ENCODE results near the gene FGFRL1.
"Not testable (repeated sequence)": the region's sequence is repeated elsewhere in the genome, so short reads cannot be mapped to it uniquely, and the experiment has no call there.

FGFRL1 gene

GRCh38 chr4:1043651-1044468 lies 32.4 kb downstream of the FGFRL1 start:
- DNase-seq (ENCODE audit: insufficient read length, low spot score) (no peak), FAIRE-seq (no peak)
- TF ChIP-seq POLR2A (IDR thresholded peaks at IDR 0.05; ENCODE audit: low read depth, low read length) (no peak), TAF1 (IDR thresholded peaks at IDR 0.05; ENCODE audit: low read depth, low read length) (no peak), POU2F2 (IDR thresholded peaks at IDR 0.05; ENCODE audit: low read depth, low read length) (no peak), PAX5 (IDR thresholded peaks at IDR 0.05; ENCODE audit: insufficient read depth, low read length, severe bottlenecking) (no peak), POLR2AphosphoS5 (IDR thresholded peaks at IDR 0.05; ENCODE audit: low read depth, low read length) (no peak), SPI1 (IDR thresholded peaks at IDR 0.05; ENCODE audit: low read depth, low read length) (no peak)

- no peak for DNase-seq (ENCODE audit: insufficient read length, low spot score)
- no peak for TF ChIP-seq POU2F2 (IDR thresholded peaks at IDR 0.05; ENCODE audit: low read depth, low read length)
- TF ChIP-seq SPI1 (IDR thresholded peaks at IDR 0.05; ENCODE audit: low read depth, low read length): no peak
- TF ChIP-seq POLR2AphosphoS5 (IDR thresholded peaks at IDR 0.05; ENCODE audit: low read depth, low read length): no peak
- TF ChIP-seq TAF1 (IDR thresholded peaks at IDR 0.05; ENCODE audit: low read depth, low read length): no peak
- TF ChIP-seq PAX5 (IDR thresholded peaks at IDR 0.05; ENCODE audit: insufficient read depth, low read length, severe bottlenecking): no peak
- TF ChIP-seq POLR2A (IDR thresholded peaks at IDR 0.05; ENCODE audit: low read depth, low read length): no peak
- FAIRE-seq: no peak
Observed at GRCh38 chr4:1044469-1045192, 33.2 kb downstream of the FGFRL1 start.

GRCh38 chr4:1045193-1045594 lies 33.8 kb downstream of the FGFRL1 start:
- no peak for FAIRE-seq
- TF ChIP-seq SPI1 (IDR thresholded peaks at IDR 0.05; ENCODE audit: low read depth, low read length) (no peak), TAF1 (IDR thresholded peaks at IDR 0.05; ENCODE audit: low read depth, low read length) (no peak), POU2F2 (IDR thresholded peaks at IDR 0.05; ENCODE audit: low read depth, low read length) (no peak), POLR2AphosphoS5 (IDR thresholded peaks at IDR 0.05; ENCODE audit: low read depth, low read length) (no peak), POLR2A (IDR thresholded peaks at IDR 0.05; ENCODE audit: low read depth, low read length) (no peak), PAX5 (IDR thresholded peaks at IDR 0.05; ENCODE audit: insufficient read depth, low read length, severe bottlenecking) (no peak)
- no peak for DNase-seq (ENCODE audit: insufficient read length, low spot score)

- TF ChIP-seq POU2F2 (IDR thresholded peaks at IDR 0.05; ENCODE audit: low read depth, low read length): no peak
- TF ChIP-seq POLR2AphosphoS5 (IDR thresholded peaks at IDR 0.05; ENCODE audit: low read depth, low read length): no peak
- no peak for TF ChIP-seq PAX5 (IDR thresholded peaks at IDR 0.05; ENCODE audit: insufficient read depth, low read length, severe bottlenecking)
- no peak for TF ChIP-seq POLR2A (IDR thresholded peaks at IDR 0.05; ENCODE audit: low read depth, low read length)
- no peak for TF ChIP-seq SPI1 (IDR thresholded peaks at IDR 0.05; ENCODE audit: low read depth, low read length)
- no peak for TF ChIP-seq TAF1 (IDR thresholded peaks at IDR 0.05; ENCODE audit: low read depth, low read length)
Observed at GRCh38 chr4:1045595-1046201, 34.3 kb downstream of the FGFRL1 start.

GRCh38 chr4:1046581-1047011 lies 35.2 kb downstream of the FGFRL1 start:
- not testable (repeated sequence) for DNase-seq (ENCODE audit: insufficient read length, low spot score)

More at GRCh38 chr4:1045595-1046201, 34.3 kb downstream of the FGFRL1 start:
- no peak for FAIRE-seq
- DNase-seq (ENCODE audit: insufficient read length, low spot score): peak; percentile 28

GRCh38 chr4:1047106-1047975 lies 35.9 kb downstream of the FGFRL1 start:
- peak; percentile 25 for DNase-seq (ENCODE audit: insufficient read length, low spot score)
- no peak for FAIRE-seq
- TF ChIP-seq TAF1 (IDR thresholded peaks at IDR 0.05; ENCODE audit: low read depth, low read length) (no peak), SPI1 (IDR thresholded peaks at IDR 0.05; ENCODE audit: low read depth, low read length) (no peak), POLR2A (IDR thresholded peaks at IDR 0.05; ENCODE audit: low read depth, low read length) (no peak), PAX5 (IDR thresholded peaks at IDR 0.05; ENCODE audit: insufficient read depth, low read length, severe bottlenecking) (no peak)

More at GRCh38 chr4:1046581-1047011, 35.2 kb downstream of the FGFRL1 start:
- FAIRE-seq: not testable (repeated sequence)

GRCh38 chr4:1047976-1048772 lies 36.7 kb downstream of the FGFRL1 start:
- no peak for FAIRE-seq
- TF ChIP-seq POLR2A (IDR thresholded peaks at IDR 0.05; ENCODE audit: low read depth, low read length) (no peak), SPI1 (IDR thresholded peaks at IDR 0.05; ENCODE audit: low read depth, low read length) (no peak), POLR2AphosphoS5 (IDR thresholded peaks at IDR 0.05; ENCODE audit: low read depth, low read length) (no peak), POU2F2 (IDR thresholded peaks at IDR 0.05; ENCODE audit: low read depth, low read length) (no peak), TAF1 (IDR thresholded peaks at IDR 0.05; ENCODE audit: low read depth, low read length) (no peak), PAX5 (IDR thresholded peaks at IDR 0.05; ENCODE audit: insufficient read depth, low read length, severe bottlenecking) (no peak)
- no peak for DNase-seq (ENCODE audit: insufficient read length, low spot score)

Data from GM12891 (cell line).